GM21576 (cell line): ENCODE results near the gene SUCLG2.

ENCODE experiments used
- ATAC-seq: cut with Tn5 transposase; IDR thresholded peaks from one replicate; pipeline ENCODE4 v1.9.1; 2021; ENCODE audit warnings: mild to moderate bottlenecking, moderate library complexity; ENCODE audit not compliant: unreplicated experiment

Gene SUCLG2

GRCh38 chr3:67518236-67518635 is 136.2 kb downstream of the SUCLG2 start:
- ATAC-seq: no peak

DNA sequence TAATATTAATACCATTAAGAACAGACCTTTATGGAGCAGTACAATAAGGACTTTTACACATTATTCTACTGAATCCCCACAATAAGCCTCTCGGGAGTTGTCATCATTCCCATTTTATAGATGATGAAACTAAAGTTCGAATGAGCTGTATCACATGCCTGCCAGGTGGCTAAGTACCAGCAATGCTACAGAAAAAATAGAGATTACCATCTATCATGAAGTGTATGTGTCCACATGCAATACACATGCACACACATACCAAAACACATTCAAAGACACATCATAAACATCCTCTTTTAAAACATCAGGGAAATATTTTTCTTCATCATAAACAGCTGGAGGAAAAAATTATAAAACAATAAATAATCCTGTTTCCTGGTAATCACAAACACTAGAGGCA is 136.6 kb downstream of the SUCLG2 start:
- ATAC-seq: no peak

DNA sequence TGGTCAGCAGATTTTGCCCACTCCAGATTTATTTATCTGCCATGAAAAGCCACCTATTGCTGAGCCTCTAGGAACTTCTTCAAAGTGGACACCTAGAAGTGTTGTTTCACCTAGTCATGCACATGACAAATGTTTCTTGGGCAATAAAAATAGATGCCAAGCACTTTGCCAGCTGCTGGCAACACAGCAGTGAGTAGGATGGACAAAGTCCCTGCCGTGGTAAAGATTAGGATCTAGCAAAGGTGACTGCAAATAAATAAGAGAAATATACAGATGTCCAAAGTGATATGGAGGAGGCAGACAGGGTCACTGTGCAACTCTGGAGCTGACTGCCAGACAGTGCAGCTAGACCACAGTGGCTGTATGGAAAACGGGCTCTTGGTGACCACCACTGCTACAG is 137.9 kb downstream of the SUCLG2 start:
- ATAC-seq: no peak

GRCh38 chr3:67515778-67516177 is 138.6 kb downstream of the SUCLG2 start:
- no peak for ATAC-seq

DNA sequence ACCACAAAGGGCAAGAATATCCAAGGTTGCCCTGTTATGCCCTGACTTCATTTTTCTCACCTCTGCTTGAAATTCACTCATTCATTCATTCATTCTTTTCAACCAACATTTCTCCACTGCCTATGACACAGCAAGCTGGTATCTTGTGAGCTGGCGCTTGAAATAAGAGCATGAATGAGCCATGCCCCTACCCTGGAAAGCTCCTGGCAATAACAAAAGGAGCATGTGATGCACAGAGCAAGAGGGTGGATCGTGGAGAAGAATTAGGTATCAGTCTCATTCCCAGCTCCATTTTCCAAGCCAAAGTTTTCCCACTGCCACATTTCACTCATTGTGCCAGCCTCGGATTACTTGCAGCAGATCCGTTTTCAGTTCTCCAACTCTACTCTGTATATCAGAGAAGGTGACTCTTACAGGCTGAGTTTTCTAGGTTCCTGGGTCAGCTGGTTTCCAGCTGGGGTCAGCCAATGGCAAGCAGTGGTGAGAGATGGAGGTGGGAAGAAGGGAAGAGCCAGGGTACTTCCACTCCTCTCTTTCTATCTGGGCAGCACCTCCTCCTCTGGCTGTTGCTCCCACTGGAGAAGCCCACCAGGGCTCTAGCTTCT is 144.8 kb downstream of the SUCLG2 start:
- ATAC-seq: no peak

- ATAC-seq: no peak
These were observed 146.8 kb downstream of the SUCLG2 start for GRCh38 chr3:67507584-67507983.

GRCh38 chr3:67500709-67501108 is 153.7 kb downstream of the SUCLG2 start:
- no peak for ATAC-seq

DNA sequence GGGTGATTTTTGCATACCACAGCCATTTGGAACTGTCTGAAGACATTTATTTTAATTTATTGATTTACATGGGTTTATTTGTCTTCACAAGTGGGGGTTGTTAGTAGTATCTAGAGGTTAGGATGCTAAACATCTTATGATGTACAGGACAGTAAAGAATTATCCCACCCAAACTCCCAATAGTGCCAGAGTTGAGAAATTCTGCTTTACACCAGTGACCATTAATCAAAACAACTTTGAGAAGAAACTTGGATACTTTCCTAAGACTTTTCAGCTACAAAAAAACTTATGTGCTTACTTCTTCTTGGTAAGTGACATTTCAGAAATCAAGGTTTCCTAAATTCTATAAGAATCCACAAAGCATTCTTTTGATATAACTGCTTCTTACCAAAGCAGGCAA is 156.7 kb downstream of the SUCLG2 start:
- no peak for ATAC-seq

DNA sequence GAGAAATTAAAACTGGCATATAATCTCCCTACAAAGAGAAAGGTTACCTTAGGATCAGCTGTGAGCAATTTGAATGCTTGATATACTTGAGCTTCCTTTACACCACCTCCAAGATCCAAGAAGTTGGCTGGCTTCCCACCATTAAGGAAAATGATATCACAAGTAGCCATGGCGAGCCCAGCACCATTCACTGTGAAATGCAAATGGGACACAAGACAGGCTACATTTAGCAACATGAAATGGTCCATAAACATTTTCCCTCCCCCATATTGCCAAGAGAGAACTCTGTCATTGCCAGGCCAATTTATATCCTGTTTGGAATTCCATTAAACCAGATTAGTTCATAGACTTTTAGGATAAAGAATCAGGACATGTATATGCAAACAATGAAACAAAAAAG is 158.7 kb downstream of the SUCLG2 start:
- no peak for ATAC-seq

GRCh38 chr3:67493808-67494207 is 160.6 kb downstream of the SUCLG2 start:
- ATAC-seq: no peak

DNA sequence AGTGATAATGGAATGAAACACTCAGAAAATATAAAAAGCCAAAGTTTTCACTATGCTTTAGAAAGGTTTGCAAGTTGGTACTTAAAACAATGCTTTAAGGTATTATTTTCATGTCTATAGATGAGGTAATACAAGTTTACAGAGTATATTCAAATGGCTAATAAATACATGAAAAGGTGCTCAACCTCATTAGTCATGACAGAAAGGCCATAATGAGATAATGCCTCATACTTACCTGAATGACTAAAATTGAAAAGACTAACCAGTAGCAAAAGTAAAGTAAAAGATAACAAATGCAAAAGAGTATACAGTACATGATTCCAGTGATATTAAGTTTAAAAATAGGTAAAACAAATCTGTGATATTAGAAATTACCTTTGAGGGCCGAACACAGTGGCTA is 163.8 kb downstream of the SUCLG2 start:
- no peak for ATAC-seq

GRCh38 chr3:67489816-67490215 is 164.6 kb downstream of the SUCLG2 start:
- ATAC-seq: no peak

- ATAC-seq: no peak
These were observed 166.8 kb downstream of the SUCLG2 start for GRCh38 chr3:67487564-67488114.

DNA sequence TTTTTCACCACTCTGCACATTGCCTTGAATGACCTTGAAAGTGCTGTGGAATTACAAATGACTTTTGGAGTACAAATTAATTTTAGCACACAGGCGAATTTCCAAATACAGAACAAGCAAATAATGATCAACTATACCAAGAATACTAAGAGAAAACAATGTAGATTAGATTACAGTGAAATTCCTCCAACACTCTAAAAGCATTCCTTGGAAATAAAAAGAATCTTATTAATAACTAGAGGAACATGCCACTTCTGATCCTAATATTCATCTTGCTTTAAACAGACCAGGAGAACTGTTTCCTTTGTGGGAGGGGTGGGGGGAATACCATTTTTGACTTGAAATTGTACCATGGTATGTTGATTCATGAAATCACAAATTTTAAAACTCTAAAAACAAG is 167.5 kb downstream of the SUCLG2 start:
- ATAC-seq: no peak

GRCh38 chr3:67484085-67484484 is 170.3 kb downstream of the SUCLG2 start:
- no peak for ATAC-seq

DNA sequence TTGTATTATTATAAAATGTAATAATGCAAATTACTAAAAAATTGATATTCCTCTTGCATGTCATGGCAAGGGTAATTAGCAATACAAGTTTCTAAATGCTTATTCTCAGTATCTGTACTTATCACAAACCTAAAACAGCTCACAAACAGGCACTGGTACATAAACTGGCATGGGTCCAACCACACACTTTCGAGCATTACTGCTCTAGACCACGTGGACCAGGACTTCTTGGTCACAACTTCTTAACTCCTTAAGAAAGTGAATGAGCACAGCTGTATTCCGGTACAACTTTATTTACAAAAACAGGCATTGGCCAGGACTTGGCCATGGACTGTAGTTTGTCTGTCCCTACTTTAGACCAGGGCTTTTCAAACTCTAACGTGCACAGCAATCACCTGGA is 173.3 kb downstream of the SUCLG2 start:
- no peak for ATAC-seq

DNA sequence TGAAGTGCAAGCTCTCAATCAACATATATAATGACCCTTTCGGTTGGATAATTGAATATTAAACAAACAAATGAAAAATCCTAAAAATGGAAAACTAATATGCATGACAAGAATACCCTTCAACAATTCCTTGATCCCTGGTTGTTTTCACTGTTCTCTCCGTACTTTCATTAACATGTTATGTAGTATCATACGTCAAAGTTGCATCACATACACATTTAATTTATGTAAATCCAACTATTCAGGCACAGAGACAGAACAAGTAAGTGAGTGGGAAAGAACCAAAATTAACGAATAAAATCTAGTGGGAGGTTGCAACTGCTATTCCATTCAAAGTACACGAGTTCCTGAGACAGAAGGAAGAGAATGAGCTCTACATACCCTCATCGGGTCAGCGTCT is 176.0 kb downstream of the SUCLG2 start:
- no peak for ATAC-seq

- no peak for ATAC-seq
These were observed 180.1 kb downstream of the SUCLG2 start for GRCh38 chr3:67474311-67474710.

GRCh38 chr3:67472674-67473201 is 181.7 kb downstream of the SUCLG2 start:
- no peak for ATAC-seq

DNA sequence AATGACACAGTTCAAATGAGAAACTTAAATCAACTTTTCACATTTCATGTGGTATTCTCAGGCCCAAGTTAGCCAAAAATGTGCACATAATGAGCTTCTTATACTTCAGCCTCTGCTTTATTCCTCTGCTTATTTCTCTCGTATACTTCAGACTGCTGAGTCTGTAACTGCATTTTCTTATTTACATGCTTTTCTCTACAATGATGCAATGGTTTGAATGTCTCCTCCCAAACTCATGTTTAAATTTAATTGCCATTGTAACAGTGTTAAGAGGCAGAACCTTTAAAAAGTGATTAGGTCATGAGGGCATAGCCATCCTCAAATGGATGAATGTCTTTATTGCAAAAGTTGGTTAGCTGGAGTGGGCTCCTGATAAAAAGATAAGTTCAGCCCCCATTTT is 184.2 kb downstream of the SUCLG2 start:
- ATAC-seq: no peak

GRCh38 chr3:67468511-67468910 is 185.9 kb downstream of the SUCLG2 start:
- no peak for ATAC-seq

DNA sequence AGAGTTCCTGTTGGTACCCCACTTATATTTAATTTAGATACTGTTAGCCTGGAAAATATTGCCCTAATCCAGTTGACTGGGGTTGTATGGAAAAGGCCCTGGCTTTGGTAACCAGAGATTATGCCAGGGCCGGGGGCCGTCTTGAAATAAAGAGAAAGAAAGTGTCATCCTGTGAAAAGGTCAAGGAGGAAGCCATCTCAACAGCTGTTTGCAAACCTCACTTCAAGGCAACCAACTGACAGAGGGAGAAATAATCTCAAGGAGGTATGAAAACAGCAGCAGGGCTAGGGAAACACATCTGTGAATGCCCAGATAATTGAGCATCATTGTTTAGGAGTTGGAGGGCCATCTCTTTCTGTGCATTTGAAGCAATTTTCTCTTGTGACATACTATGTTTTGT is 190.8 kb downstream of the SUCLG2 start:
- ATAC-seq: no peak

GRCh38 chr3:67462187-67462586 is 192.2 kb downstream of the SUCLG2 start:
- no peak for ATAC-seq
